ENCODE data around the gene GOLGA8K.
"Not testable (repeated sequence)": the region's sequence is repeated elsewhere in the genome, so short reads cannot be mapped to it uniquely, and the experiment has no call there.

GRCh38 chr15:32345978-32346547 lies 57.0 kb downstream of the GOLGA8K start:
- not testable (repeated sequence) for TF ChIP-seq YY1 (IDR thresholded peaks at IDR 0.05); CTCF (IDR thresholded peaks at IDR 0.05; ENCODE audit: low read depth, low read length, missing input control); SP1 (IDR thresholded peaks at IDR 0.05); HNF4A (conservative IDR thresholded peaks at IDR 0.05); FOXA1 (IDR thresholded peaks at IDR 0.05); JUND (IDR thresholded peaks at IDR 0.05); RAD21 (IDR thresholded peaks at IDR 0.05); REST (IDR thresholded peaks at IDR 0.05)
- TF ChIP-seq, protein P1, sequence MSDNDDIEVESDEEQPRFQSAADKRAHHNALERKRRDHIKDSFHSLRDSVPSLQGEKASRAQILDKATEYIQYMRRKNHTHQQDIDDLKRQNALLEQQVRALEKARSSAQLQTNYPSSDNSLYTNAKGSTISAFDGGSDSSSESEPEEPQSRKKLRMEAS (IDR thresholded peaks at IDR 0.05): not testable (repeated sequence)
